ENCODE data around the gene HIF1A. TPM values are rescaled to one million over a fixed set of nuclear protein-coding genes. Genes with fewer than 3 reads are reported as not detected.

Gene HIF1A
- total and polyA plus RNA-seq, 2 donors (not counting 1 experiment from before 2014, with no cell fraction given), result 44.2 to 261 TPM

DNA sequence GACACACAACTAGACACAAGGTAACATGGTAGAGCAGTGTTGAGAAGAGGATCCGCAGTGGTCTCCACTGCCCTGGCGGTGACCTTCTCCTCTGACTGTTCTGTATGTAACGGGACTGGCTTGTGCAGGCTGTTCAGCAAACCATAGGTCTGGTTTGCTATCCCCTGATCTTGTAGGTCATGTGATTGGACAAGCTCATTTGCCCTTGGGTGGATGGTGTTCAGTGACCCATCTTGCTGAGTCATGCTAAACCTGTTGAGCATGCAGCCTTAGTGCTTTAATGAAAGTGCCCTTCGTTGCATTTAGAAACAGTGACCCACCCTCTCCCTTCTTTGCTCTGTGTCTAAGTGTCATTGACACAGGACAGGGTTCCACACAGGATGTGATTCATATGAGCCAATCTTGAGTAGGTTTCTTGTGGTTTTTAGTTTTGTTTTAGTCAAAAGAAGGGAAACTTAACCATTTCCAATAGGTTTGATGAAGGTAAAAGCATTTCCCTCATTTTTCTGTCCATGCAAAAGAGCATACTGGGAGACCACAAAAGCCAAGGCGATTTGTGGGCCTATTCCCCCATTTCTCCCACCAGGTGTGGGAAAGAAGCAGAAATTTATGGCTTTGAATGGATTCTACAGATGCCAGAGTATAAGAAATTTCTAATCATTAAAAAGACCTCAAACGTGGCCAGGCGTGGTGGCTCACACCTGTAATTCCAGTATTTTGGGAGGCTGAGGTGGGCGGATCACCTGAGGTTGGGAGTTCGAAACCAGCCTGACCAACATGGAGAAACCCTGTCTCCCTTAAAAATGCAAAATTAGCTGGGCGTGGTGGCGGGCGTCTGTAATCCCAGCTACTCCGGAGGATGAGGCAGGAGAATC lies 32.6 kb upstream of the HIF1A start:
- Mint-ChIP-seq H3K9me3 (ENCODE audit: insufficient read depth) (peaks cover 3% of the 10 kb centered on the region), H3K27ac (peak overlapping the region; percentile 91), H3K4me3 (peak overlapping the region; percentile 84), H3K4me1 (peaks cover 59% of the 10 kb centered on the region), H3K27me3 (no peaks in the 10 kb centered on the region)
- Histone ChIP-seq H3K27me3 (replicated peaks in 1 of 4; ENCODE audit: control extremely low read depth in 1 of 4, control insufficient read depth in 3 of 4, insufficient read depth in 4 of 4, low read length in 3 of 4) (no peaks in the 10 kb centered on the region), H3K9me3 (ENCODE audit: control extremely low read depth in 1 of 3, control insufficient read depth in 2 of 3, insufficient read depth in 1 of 3, low read length in 2 of 3) (peaks cover 0 to 10% (median 3%) of the 10 kb centered on the region in 3 donors), H3K9ac (ENCODE audit: low read length) (peak overlapping the region; percentile 6), H3K4me2 (replicated peaks; ENCODE audit: low read depth, low read length, poor library complexity, severe bottlenecking) (peak overlapping the region; percentile 67), H3K4me3 (ENCODE audit: control extremely low read depth in 1 of 5, extremely low read depth in 1 of 5, insufficient read depth in 1 of 5, low read depth in 2 of 5, low read length in 4 of 5) (peak overlapping the region in 1 of 5 experiments; percentile 52), H3K27ac (ENCODE audit: low read length in 2 of 2) (peak overlapping the region; percentile 48 to 82), H3K4me1 (ENCODE audit: control insufficient read depth in 2 of 2, insufficient read depth in 2 of 2, low read length in 2 of 2) (peaks cover 59 to 60% of the 10 kb centered on the region in 2 donors), H3K79me2 (ENCODE audit: control insufficient read depth, insufficient read depth, low read length) (peaks cover 6% of the 10 kb centered on the region), H2AFZ (ENCODE audit: insufficient read depth, low read depth, low read length, poor library complexity, severe bottlenecking) (peak overlapping the region; percentile 27), H4K20me1 (ENCODE audit: control insufficient read depth, insufficient read depth, low read length, poor library complexity, severe bottlenecking) (no peaks in the 10 kb centered on the region), H3K36me3 (replicated peaks in 1 of 2; ENCODE audit: control extremely low read depth in 1 of 2, control insufficient read depth in 1 of 2, extremely low read depth in 1 of 2, insufficient read depth in 2 of 2, low read length in 1 of 2) (no peaks in the 10 kb centered on the region)
- ATAC-seq (ENCODE audit: low read depth) (peak; percentile 66), DNase-seq (peak; percentile 59)
- ChIA-PET POLR2A (interaction anchor here (0.5 to 1.3 kb wide), 5 partner anchors 9 to 186 kb away, joined by 3 to 6 read pairs (median 5); partner anchors contain the start of gene HIF1A), CTCF (interaction anchor here (1.0 to 3.2 kb wide), 5 partner anchors 14 to 186 kb away, joined by 3 to 19 read pairs (median 4); no protein-coding TSS in a partner anchor)
- 62% methylated on average over 6 of the region's 13 CpGs for WGBS (ENCODE audit: insufficient coverage)
- TF ChIP-seq, protein P1, sequence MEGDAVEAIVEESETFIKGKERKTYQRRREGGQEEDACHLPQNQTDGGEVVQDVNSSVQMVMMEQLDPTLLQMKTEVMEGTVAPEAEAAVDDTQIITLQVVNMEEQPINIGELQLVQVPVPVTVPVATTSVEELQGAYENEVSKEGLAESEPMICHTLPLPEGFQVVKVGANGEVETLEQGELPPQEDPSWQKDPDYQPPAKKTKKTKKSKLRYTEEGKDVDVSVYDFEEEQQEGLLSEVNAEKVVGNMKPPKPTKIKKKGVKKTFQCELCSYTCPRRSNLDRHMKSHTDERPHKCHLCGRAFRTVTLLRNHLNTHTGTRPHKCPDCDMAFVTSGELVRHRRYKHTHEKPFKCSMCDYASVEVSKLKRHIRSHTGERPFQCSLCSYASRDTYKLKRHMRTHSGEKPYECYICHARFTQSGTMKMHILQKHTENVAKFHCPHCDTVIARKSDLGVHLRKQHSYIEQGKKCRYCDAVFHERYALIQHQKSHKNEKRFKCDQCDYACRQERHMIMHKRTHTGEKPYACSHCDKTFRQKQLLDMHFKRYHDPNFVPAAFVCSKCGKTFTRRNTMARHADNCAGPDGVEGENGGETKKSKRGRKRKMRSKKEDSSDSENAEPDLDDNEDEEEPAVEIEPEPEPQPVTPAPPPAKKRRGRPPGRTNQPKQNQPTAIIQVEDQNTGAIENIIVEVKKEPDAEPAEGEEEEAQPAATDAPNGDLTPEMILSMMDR (IDR thresholded peaks at IDR 0.05), result no peak
- no peak for TF ChIP-seq EZH2 (IDR thresholded peaks at IDR 0.05; ENCODE audit: borderline replicate concordance, insufficient read depth, low read depth, low read length, poor library complexity, severe bottlenecking)
- intact Hi-C loops (cut with micrococcal nuclease), result loop anchor here (1.0 to 5.0 kb wide), 6 partner anchors 9 to 186 kb away; partner anchors contain the start of gene HIF1A

Measured in B cell (primary cell).